ENCODE results near the gene CST9L.

- TF ChIP-seq CTCF (optimal IDR thresholded peaks at IDR 0.05 in 1 of 3, IDR thresholded peaks at IDR 0.05 in 1 of 3, conservative IDR thresholded peaks at IDR 0.05 in 1 of 3; ENCODE audit: extremely low read depth in 1 of 3, insufficient read depth in 2 of 3, low read length in 3 of 3) (no peak), EZH2 (IDR thresholded peaks at IDR 0.05; ENCODE audit: low read length) (no peak)
These were observed 34.4 kb upstream of the CST9L start for GRCh38 chr20:23602699-23603098.

Measured in keratinocyte (primary cell).